A549 treated with CORT108297 at 1 μM for 4 hours (cell line): Measurements from ENCODE around the gene CELA2A. TPM values are rescaled to one million over a fixed set of nuclear protein-coding genes. Genes with fewer than 3 reads are reported as not detected.

Experiments used
- total RNA-seq: library from RNA; stranded (reverse); fragments of 200-300 nt; extraction: Qiagen RNA extraction; gene quantifications from 5 replicates; pipeline ENCODE4 v1.2.3, GENCODE V29; 2022

Gene CELA2A
- 0.10 to 0.13 TPM in 2 of 5 replicates, not detected in the others for total RNA-seq

DNA sequence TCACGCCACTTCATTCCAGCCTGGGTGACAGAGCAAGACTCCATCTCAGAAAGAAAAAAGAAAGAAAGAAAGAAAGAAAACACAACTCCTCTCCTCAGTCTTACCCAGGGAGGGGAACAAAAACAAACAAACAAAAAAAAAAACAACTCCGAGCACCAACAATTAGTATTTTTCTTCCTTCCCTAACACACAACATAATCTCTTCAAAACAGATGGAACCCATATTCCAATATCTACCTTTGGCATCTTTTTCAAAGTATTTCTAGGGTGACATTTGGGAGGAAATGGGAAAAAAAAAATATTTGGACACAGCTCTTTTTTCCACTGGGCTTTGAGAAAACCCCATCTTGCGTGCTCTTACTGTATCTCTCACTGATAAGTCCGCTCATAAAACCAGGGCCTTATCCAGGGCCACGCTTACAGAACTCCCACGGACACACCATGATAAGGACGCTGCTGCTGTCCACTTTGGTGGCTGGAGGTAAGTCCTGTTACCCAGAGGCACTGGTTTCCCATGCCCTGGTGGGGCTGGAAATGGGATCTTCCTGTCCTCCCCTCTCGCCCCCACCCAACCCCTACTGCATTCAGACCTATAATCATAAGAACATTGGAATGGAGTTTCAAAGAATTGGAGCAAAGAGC, at the start of gene CELA2A:
Gene CELA2A (plus strand): TSS at position 420 of the 642 bp plus-strand sequence. CDS start 22 bp downstream, at position 442.

DNA sequence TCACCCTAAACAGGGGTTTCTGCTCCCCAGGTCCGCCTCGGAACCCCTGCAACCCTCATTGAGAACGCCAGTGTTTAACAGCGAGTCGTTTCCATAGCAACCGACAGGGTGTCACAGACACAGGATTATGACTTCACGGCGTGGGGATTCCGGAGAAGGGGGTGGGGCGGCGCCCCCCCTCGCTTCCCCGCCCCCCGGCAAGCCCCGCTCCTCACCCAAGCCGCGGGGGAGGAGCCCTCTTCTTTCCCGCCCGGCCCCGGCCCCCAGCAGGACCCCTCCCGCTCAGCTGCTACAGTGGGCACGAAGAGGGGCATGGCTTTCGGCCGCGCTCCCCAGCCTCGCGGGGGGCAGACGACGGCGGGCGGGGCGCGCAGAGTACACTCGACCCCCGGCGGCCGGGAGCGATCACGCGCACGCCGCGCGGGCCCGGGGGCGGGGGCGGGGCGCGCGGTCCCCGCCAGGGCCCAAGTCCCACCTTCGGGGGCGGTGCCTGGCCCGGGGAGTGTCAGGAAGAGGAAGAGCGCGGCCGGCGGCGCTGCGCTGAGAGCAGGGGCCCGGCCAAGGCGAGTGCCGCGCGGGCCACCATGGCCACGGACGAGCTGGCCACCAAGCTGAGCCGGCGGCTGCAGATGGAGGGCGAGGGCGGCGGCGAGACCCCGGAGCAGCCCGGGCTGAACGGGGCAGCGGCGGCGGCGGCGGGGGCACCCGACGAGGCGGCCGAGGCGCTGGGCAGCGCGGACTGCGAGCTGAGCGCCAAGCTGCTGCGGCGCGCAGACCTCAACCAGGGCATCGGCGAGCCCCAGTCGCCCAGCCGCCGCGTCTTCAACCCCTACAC, 46.9 kb upstream of the CELA2A start, which contains the start of gene EFHD2:
Gene EFHD2 (plus strand): TSS at position 501 of the 835 bp plus-strand sequence. CDS start 84 bp downstream, at position 585.

DNA sequence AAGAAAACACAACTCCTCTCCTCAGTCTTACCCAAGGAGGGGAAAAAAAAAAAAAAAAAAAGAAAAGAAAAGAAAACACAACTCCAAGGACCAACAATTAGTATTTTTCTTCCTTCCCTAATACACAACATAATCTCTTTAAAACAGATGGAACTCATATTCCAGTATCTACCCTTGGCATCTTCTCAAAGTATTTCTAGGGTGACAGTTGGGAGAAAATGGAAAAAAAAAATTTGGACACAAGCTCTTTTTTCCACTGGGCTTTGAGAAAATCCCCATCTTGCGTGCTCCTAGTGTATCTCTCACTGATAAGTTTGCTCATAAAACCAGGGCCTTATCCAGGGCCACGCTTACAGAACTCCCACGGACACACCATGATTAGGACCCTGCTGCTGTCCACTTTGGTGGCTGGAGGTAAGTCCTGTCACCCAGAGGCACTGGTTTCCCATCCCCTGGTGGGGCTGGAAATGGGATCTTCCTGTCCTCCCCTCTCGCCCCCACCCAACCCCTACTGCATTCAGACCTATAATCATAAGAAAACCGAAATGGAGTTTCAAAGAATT, 19.3 kb downstream of the CELA2A start, which contains the start of gene CELA2B:
Gene CELA2B (plus strand): TSS at position 353 of the 563 bp plus-strand sequence. CDS start 22 bp downstream, at position 375.

Other genes with a start within 250 kb of the CELA2A start
- 0.44 to 0.62 TPM (median 0.55 TPM) in 5 replicates for gene FHAD1, start 209.5 kb upstream of the CELA2A start, total RNA-seq
- gene EFHD2, start 46.8 kb upstream of the CELA2A start, total RNA-seq: 164 to 259 TPM (median 242 TPM) in 5 replicates
- 1.2 to 2.0 TPM (median 1.3 TPM) in 5 replicates for gene CTRC, start 18.3 kb upstream of the CELA2A start, total RNA-seq
- 0.29 TPM in 1 of 5 replicates, not detected in the others for gene CELA2B, start 19.4 kb downstream of the CELA2A start, total RNA-seq
- gene CASP9, start 67.5 kb downstream of the CELA2A start, total RNA-seq: 4.4 to 6.9 TPM (median 5.7 TPM) in 5 replicates
- 4.1 to 5.7 TPM (median 4.4 TPM) in 5 replicates for gene DNAJC16, start 70.1 kb downstream of the CELA2A start, total RNA-seq
- 5.4 to 9.3 TPM (median 7.3 TPM) in 5 replicates for gene AGMAT, start 128.3 kb downstream of the CELA2A start, total RNA-seq
- 8.0 to 9.9 TPM (median 8.8 TPM) in 5 replicates for gene DDI2, start 160.7 kb downstream of the CELA2A start, total RNA-seq
- 21.3 to 30.8 TPM (median 28.2 TPM) in 5 replicates for gene PLEKHM2, start 227.6 kb downstream of the CELA2A start, total RNA-seq